ENCODE results near the gene RPL35.

The RPL35 gene

GRCh38 chr9:124861342-124862229 is at the start of gene RPL35, which contains the start of gene ARPC5L:
Gene RPL35 (minus strand): TSS chr9:124861957. CDS start chr9:124861912, 45 bp downstream.
Gene ARPC5L (plus strand): TSS chr9:124862130. CDS start chr9:124869291, 7,161 bp downstream.
- Histone ChIP-seq H3K27me3 (ENCODE audit: low read depth) (no peaks in the 10 kb centered on the region), H3K4me3 (peak within 1 kb of the TSS; percentile 100), H3K9me3 (no peaks in the 10 kb centered on the region), H3K36me3 (replicated peaks) (peaks cover 51% of the 10 kb centered on the region), H3K4me1 (peaks cover 17% of the 10 kb centered on the region)
- peak; percentile 93 to 97 for DNase-seq (ENCODE audit: low spot score in 2 of 2)
- in situ Hi-C loops (cut with MboI; ENCODE audit: low sequenced_read_pairs), result no loop called here

- Histone ChIP-seq H3K27me3 (ENCODE audit: low read depth) (no peaks in the 10 kb centered on the region), H3K4me1 (no peaks in the 10 kb centered on the region; the same call in 1 of the 2 replicates), H3K36me3 (replicated peaks) (peaks cover 19% of the 10 kb centered on the region), H3K9me3 (no peaks in the 10 kb centered on the region), H3K4me3 (no peak overlapping the region)
- DNase-seq (ENCODE audit: low spot score in 2 of 2), result no peak
- in situ Hi-C loops (cut with MboI; ENCODE audit: low sequenced_read_pairs), result no loop called here
Measured at GRCh38 chr9:124908098-124908497, 46.3 kb upstream of the RPL35 start.

GRCh38 chr9:124906966-124907365 is 45.2 kb upstream of the RPL35 start:
- Histone ChIP-seq H3K4me3 (no peak overlapping the region), H3K4me1 (no peaks in the 10 kb centered on the region; the same call in 1 of the 2 replicates), H3K27me3 (ENCODE audit: low read depth) (no peaks in the 10 kb centered on the region), H3K9me3 (no peaks in the 10 kb centered on the region), H3K36me3 (replicated peaks) (peaks cover 19% of the 10 kb centered on the region)
- in situ Hi-C loops (cut with MboI; ENCODE audit: low sequenced_read_pairs), result no loop called here
- no peak for DNase-seq (ENCODE audit: low spot score in 2 of 2)

GRCh38 chr9:124899845-124900244 is 38.1 kb upstream of the RPL35 start:
- Histone ChIP-seq H3K9me3 (no peaks in the 10 kb centered on the region), H3K27me3 (ENCODE audit: low read depth) (no peaks in the 10 kb centered on the region), H3K36me3 (replicated peaks) (peaks cover 6% of the 10 kb centered on the region), H3K4me1 (no peaks in the 10 kb centered on the region), H3K4me3 (no peak overlapping the region)
- no peak for DNase-seq (ENCODE audit: low spot score in 2 of 2)
- in situ Hi-C loops (cut with MboI; ENCODE audit: low sequenced_read_pairs), result no loop called here

- no peaks in the 10 kb centered on the region for H3K9me3 ChIP-seq
- in situ Hi-C loops (cut with MboI; ENCODE audit: low sequenced_read_pairs), result no loop called here
- no peak overlapping the region for H3K4me3 ChIP-seq
- H3K4me1 ChIP-seq, result no peaks in the 10 kb centered on the region
- H3K27me3 ChIP-seq (ENCODE audit: low read depth), result no peaks in the 10 kb centered on the region
- peaks cover 15% of the 10 kb centered on the region for H3K36me3 ChIP-seq (replicated peaks)
- DNase-seq (ENCODE audit: low spot score in 2 of 2), result no peak
Measured at GRCh38 chr9:124897570-124898460, 36.1 kb upstream of the RPL35 start.

GRCh38 chr9:124894741-124895170 is 33.0 kb upstream of the RPL35 start:
- Histone ChIP-seq H3K27me3 (ENCODE audit: low read depth) (no peaks in the 10 kb centered on the region), H3K9me3 (no peaks in the 10 kb centered on the region), H3K36me3 (replicated peaks) (peaks cover 21% of the 10 kb centered on the region), H3K4me1 (no peaks in the 10 kb centered on the region), H3K4me3 (no peak overlapping the region)
- in situ Hi-C loops (cut with MboI; ENCODE audit: low sequenced_read_pairs), result no loop called here
- peak in 1 of 2 experiments; percentile 42 for DNase-seq (ENCODE audit: low spot score in 2 of 2)

- H3K9me3 ChIP-seq, result no peaks in the 10 kb centered on the region
- H3K4me1 ChIP-seq, result no peaks in the 10 kb centered on the region
- DNase-seq (ENCODE audit: low spot score in 2 of 2), result no peak
- no peak overlapping the region for H3K4me3 ChIP-seq
- in situ Hi-C loops (cut with MboI; ENCODE audit: low sequenced_read_pairs), result no loop called here
- H3K36me3 ChIP-seq (replicated peaks), result peaks cover 21% of the 10 kb centered on the region
- H3K27me3 ChIP-seq (ENCODE audit: low read depth), result no peaks in the 10 kb centered on the region
Measured at GRCh38 chr9:124894035-124894740, 32.4 kb upstream of the RPL35 start.

GRCh38 chr9:124890179-124890578 is 28.4 kb upstream of the RPL35 start:
- in situ Hi-C loops (cut with MboI; ENCODE audit: low sequenced_read_pairs), result no loop called here
- H3K36me3 ChIP-seq (replicated peaks), result peaks cover 24% of the 10 kb centered on the region
- H3K4me1 ChIP-seq, result no peaks in the 10 kb centered on the region

GRCh38 chr9:124889006-124889405 is 27.2 kb upstream of the RPL35 start:
- in situ Hi-C loops (cut with MboI; ENCODE audit: low sequenced_read_pairs), result no loop called here

More at GRCh38 chr9:124890179-124890578, 28.4 kb upstream of the RPL35 start:
- no peaks in the 10 kb centered on the region for H3K9me3 ChIP-seq
- no peak for DNase-seq (ENCODE audit: low spot score in 2 of 2)
- H3K27me3 ChIP-seq (ENCODE audit: low read depth), result no peaks in the 10 kb centered on the region
- H3K4me3 ChIP-seq, result no peak overlapping the region

GRCh38 chr9:124887832-124888231 is 26.1 kb upstream of the RPL35 start:
- in situ Hi-C loops (cut with MboI; ENCODE audit: low sequenced_read_pairs), result no loop called here
- no peaks in the 10 kb centered on the region for H3K9me3 ChIP-seq
- no peak for DNase-seq (ENCODE audit: low spot score in 2 of 2)
- H3K4me3 ChIP-seq, result no peak overlapping the region
- H3K27me3 ChIP-seq (ENCODE audit: low read depth), result no peaks in the 10 kb centered on the region
- H3K4me1 ChIP-seq, result no peaks in the 10 kb centered on the region
- H3K36me3 ChIP-seq (replicated peaks), result peaks cover 16% of the 10 kb centered on the region

More at GRCh38 chr9:124889006-124889405, 27.2 kb upstream of the RPL35 start:
- Histone ChIP-seq H3K4me3 (no peak overlapping the region), H3K9me3 (no peaks in the 10 kb centered on the region), H3K36me3 (replicated peaks) (peaks cover 19% of the 10 kb centered on the region), H3K27me3 (ENCODE audit: low read depth) (no peaks in the 10 kb centered on the region), H3K4me1 (no peaks in the 10 kb centered on the region)
- no peak for DNase-seq (ENCODE audit: low spot score in 2 of 2)

- no peaks in the 10 kb centered on the region for H3K4me1 ChIP-seq
- peaks cover 12% of the 10 kb centered on the region for H3K36me3 ChIP-seq (replicated peaks)
- no peak overlapping the region for H3K4me3 ChIP-seq
- no peaks in the 10 kb centered on the region for H3K9me3 ChIP-seq
- no peaks in the 10 kb centered on the region for H3K27me3 ChIP-seq (ENCODE audit: low read depth)
- no peak for DNase-seq (ENCODE audit: low spot score in 2 of 2)
- in situ Hi-C loops (cut with MboI; ENCODE audit: low sequenced_read_pairs), result no loop called here
Measured at GRCh38 chr9:124886866-124887492, 25.2 kb upstream of the RPL35 start.

- no peaks in the 10 kb centered on the region for H3K9me3 ChIP-seq
- H3K27me3 ChIP-seq (ENCODE audit: low read depth), result no peaks in the 10 kb centered on the region
- in situ Hi-C loops (cut with MboI; ENCODE audit: low sequenced_read_pairs), result no loop called here
- DNase-seq (ENCODE audit: low spot score in 2 of 2), result no peak
- H3K36me3 ChIP-seq (replicated peaks), result peaks cover 12% of the 10 kb centered on the region
- H3K4me3 ChIP-seq, result no peak overlapping the region
- no peaks in the 10 kb centered on the region for H3K4me1 ChIP-seq
Measured at GRCh38 chr9:124886461-124886860, 24.7 kb upstream of the RPL35 start.

- Histone ChIP-seq H3K36me3 (replicated peaks) (peaks cover 12% of the 10 kb centered on the region; the same call in 1 of the 2 replicates), H3K9me3 (no peaks in the 10 kb centered on the region), H3K27me3 (ENCODE audit: low read depth) (no peaks in the 10 kb centered on the region), H3K4me3 (no peak overlapping the region), H3K4me1 (peaks cover 1% of the 10 kb centered on the region)
- in situ Hi-C loops (cut with MboI; ENCODE audit: low sequenced_read_pairs), result no loop called here
- no peak for DNase-seq (ENCODE audit: low spot score in 2 of 2)
Measured at GRCh38 chr9:124885551-124885950, 23.8 kb upstream of the RPL35 start.

All from HAP-1 (cell line).